Measurements from ENCODE around the gene TCP11.

Gene TCP11

DNA sequence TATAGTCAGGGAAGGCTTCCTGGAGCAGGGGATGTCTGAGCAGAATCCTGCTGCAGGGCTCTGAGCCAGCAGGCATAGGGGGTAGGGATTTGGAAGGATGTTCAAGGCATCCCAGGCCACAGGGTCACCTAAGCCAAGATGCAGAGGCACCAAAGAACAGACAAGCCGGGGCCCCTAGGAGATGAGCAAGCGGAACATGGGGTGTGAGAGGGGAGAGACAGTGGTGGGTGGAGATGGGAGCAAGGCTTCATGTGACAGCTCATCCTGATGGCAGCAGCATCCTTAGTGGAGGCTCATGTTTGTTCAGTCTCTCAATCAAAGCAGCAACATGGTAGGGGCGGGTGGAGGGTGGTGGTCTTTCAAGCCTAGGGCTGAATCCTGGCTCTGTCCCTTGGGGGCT is 29.8 kb upstream of the TCP11 start:
- DNase-seq = no peak

DNA sequence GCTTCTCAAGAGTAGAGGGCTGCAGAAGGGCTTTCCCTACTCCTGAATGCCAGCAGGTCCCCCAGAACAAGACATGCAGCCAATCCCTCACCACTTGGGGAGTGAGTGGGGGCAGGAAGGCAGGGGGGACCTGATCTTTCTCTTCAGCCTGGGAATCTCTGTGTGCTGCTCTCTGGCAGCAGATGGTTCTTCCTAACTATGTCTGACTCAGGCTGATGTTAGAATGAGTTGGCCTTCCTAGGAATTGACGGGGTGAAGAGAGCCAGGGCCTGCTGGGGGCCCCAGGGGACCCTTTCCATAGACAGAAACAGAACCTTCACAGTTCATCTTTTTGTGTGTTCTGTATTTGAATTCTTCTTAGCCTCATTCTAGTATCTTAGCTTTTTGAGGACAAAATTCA is 29.0 kb upstream of the TCP11 start:
- no peak for DNase-seq

DNA sequence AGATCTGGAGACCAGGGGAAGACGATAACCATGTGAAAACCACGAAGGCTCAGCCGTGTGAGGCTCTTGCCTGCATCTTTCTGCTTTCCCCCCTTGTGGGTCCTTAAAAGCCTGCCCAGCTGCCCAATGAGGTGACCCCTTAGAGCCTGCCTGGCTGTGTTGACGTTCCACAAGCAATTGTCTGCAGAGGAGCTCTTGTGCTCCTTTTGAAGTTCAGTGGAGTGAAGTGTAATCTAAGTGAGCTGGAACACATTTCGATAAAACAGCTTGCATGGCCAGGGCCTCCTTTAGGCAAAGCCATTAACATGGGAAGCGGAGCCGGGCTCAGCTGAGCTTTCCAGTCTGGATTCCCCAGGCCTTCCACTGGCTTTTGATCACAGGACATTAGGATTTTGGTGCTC is 27.3 kb upstream of the TCP11 start:
- DNase-seq = no peak

DNA sequence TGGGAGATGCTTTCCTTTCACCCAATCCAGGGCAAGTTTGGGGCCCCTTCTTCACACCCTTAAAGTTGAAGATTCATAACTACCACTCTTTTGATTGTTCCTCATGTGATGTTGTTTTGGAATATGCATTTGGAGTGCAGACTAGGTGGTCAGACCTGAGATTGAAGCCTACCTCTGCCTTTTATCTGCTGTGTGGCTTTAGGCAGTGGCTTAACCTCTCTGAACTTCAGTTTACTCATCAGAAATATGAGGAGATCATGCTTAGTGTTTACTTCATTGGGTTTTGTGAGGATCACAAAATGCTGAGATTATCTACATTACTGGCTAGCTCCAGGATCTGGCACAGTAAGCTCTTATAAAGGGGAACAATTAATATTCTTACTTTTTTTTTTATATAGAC is 26.4 kb upstream of the TCP11 start:
- DNase-seq = no peak

DNA sequence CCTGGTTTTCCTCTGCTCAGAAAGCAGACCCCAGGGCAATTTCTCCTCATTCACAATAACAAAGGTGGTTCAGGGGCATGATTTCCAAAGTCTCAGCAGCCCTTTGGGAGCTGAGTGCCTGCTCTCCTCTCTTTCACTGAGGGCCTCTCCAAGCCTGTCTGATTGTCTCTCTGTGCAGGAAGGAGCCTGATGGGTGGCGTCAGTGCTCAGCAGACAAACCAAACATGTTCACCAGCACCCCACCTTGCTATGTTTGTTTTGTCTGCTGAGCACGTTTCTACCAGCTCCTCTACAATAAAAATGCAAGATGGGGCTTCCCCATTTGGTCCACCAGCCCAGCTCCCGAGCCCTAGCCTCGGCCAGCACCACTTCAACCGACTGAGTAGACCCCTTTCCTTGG is 25.4 kb upstream of the TCP11 start:
- DNase-seq = no peak

DNA sequence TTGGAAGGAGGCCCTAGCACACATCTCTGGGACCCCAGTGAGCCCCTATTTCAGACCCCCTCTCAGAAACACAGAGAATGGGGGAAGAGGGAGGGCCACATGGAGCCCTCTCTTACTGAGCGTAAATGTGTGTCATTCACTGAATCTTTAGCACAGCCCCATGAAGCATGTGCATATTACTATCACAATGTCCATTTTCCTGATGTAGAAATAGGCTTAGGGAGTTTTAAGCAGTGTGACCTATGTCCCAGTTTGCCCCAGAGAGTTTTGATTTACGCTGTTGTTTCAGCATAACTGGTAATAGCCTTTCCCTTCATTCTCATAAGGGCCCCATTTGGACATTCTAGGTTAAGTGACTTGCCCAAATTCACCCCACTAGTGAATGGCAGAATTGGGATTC is 25.0 kb upstream of the TCP11 start:
- no peak for DNase-seq

DNA sequence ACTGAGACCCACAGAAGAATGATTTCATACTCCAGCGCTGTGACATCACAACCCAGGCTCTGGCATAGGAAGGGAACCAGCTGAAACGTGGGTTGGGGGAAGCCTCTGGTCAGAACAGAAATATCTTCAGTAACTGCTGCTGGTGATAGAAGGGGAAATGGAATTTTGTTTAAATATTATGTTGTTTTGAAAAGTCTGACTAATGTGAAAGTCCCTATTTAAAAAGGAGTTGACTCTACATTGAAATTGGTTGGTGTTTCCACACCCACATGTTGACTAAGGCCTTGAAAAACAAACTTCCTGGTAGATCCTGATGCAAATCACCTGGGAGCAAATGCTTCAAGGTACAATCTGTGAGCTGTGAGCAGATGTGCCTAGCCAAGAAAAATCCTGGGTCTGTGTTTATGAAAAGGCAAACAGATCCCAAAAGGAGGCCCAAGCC is 24.5 kb upstream of the TCP11 start:
- DNase-seq = no peak

DNA sequence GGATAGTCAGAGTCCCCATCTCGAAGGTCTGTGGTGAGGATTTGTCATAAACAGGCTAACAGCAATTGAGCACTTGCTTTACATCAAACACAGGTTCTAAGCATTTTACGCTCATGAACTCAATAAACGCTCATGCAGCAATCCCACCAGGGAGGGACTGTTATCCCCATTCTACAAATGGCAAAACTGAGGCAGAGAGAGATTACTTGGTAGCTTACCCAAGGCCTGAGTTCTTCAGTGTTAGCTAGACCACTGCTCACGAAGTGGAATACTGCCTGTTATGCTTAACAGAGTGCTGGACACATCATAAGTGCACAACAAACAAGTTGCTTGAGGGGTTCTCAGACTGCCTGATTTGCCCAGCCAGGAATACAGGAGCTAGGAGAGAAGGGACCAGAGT is 23.7 kb upstream of the TCP11 start:
- DNase-seq = no peak

DNA sequence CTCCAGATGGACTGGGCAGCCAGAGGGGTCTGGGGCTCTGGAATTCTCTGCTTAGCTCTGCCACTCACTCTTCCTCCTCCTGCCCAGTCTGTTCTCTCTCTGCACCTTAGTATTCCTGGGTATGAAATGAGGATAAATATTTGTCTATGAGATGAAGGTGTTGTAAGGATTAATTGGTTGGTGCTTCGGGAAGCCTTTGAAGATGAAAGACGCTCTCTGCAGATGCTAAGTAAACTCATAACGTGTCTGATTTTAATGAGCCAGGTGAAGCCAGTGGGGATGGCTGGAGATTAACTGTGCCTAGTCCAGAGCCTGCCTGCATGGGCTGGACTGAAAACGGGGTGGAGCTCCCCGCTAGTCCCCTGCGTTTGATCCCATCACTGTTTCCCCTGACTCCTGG is 23.1 kb upstream of the TCP11 start:
- DNase-seq = no peak

DNA sequence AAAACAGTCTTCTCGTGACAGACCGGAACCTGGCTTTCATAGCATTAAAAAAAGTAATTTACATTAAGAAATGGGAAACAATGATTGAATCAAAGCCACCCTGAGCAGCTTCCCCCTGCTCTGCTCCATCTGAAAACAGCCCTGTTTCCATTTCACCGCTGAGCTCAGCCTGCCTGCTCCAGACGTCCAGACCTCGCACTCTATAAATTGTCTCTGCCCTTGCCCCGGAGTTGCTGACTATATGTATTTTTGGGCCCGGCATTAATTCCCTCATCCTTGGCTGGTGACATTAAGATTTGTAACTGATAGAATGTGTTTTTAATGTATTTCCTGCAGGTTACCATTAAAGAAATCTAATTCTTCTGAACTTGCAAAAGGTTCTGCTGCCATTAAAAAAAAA is 22.7 kb upstream of the TCP11 start:
- no peak for DNase-seq

DNA sequence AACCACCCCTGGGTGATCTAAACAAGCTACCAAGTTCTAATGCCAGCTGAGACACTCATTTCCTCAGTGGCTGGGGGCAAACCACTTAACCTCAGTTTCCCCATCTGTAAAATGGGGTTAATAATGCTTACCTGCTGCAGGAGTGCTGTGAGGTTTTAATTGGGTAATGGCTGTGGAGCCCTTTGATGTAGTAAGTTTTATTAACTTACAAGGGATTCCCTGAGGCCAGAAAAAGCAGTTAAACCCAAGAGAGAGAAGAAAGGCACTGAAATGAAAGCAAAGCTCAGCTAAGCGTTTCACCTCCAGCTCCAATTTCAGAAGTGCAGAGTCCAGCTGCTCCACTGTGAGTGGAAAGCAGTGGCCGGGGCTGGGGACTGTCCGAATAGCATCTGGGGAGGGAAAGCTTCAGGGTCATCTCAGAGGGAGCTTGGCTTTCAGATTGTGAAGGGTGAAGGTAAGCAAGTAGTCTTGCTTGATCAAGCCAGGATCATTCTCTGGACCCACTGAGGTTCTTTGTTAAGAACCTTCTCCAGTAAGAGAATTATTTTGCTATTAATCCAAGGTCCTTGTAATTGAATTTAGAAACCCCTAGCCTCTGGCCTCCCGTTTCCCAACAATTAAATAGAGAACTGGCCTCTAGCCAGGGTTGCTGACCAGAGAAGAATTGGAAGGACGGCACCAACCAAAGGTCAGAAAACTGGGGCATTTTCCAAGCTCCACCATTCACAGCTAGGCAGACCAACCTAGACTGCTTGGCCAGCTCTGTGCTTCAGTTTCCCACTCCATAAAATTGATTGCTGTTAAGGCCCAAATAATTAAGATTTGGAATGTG is 20.9 kb upstream of the TCP11 start:
- no peak for DNase-seq

DNA sequence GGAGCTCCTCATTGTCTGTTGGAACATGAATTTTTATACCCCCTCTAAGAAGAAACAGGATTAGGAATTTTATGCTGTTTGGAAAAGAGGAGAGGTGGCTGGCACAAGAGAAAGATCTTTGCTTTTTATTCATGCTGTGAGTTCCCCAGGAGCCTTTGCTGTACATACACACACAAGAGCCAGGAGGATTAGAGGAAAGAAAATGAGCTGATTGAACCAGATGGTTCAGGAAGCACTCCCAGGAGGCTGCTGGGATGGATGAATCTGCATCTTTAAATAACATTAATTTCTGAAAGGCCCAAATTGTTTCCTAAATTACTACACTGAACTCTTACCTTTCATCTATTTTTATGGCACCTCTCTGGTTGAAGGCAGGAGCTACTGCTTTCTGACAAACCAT is 20.1 kb upstream of the TCP11 start:
- no peak for DNase-seq

DNA sequence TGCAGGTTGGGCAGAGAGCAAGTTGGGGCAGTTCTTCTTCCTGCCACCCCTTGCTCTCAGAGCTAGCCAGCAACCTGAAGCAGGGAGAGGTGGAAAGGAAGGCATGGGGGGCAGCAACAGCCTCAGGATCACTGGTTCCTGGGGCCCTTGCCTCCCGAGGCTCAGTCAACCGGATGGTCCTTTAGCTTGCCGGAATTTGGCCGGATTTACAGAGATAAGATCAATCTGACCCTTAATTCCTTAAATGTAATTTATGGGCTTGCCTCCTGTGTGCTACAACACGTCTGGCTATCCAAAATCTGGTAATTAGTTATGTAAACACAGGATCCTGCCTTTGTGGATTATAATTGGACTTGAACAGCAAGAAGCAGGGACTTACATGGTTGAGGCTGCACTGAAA is 19.5 kb upstream of the TCP11 start:
- DNase-seq = peak; percentile 23

DNA sequence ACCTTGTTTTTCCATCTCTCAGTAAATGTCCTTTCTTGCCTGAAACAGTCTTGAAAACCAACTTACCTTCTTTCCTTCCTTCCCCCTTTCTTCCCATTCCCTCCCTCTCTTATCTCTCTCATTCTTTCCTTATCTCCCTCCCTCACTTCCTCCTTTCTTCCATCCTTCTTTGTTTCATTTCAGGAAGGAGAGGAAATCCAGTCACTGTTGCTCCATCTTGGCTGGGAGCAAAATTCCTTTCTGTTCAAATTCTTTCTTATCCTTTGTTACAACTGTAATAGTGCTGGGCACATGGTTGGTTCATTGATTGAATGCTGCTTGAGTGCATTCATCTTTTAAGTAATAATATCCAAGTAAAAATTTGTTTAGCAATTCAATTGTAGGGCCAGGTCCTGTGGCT is 17.4 kb upstream of the TCP11 start:
- DNase-seq = no peak

DNA sequence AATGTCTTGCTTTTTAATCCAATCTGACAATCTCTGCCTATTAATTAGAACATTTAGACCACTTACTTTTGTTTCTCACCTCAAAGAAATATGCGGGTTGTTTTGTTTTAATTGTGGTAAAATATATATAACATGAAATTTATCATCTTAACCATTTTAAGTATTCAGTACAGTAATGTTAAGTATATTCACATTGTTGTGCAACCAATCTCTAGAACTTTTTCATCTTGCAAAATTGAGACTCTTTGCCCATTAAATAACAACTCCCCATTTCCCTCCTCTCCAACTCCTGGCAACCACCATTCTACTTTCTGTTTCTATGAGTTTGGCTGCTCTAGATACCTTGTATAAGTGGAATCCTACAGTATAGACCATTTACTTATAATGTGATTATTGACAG is 13.8 kb upstream of the TCP11 start:
- DNase-seq = no peak

DNA sequence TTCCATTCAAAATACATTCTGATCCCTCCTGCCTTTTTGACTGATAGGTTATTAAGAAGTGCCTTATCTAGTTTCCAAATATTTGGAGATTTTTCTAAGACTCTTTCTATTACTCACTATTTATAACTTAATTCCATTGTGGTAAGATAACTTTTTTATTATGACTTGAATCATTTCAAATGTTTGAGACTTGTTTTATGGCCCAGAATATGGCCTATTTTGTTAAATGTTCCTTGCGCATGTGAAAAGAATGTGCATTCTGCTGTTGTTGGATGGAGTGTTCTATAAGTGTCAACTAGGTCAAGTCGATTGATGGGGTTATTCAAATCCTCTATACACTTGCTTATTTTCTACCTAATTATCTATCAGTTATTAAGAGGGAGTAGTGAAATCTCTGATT is 13.1 kb upstream of the TCP11 start:
- DNase-seq = no peak

DNA sequence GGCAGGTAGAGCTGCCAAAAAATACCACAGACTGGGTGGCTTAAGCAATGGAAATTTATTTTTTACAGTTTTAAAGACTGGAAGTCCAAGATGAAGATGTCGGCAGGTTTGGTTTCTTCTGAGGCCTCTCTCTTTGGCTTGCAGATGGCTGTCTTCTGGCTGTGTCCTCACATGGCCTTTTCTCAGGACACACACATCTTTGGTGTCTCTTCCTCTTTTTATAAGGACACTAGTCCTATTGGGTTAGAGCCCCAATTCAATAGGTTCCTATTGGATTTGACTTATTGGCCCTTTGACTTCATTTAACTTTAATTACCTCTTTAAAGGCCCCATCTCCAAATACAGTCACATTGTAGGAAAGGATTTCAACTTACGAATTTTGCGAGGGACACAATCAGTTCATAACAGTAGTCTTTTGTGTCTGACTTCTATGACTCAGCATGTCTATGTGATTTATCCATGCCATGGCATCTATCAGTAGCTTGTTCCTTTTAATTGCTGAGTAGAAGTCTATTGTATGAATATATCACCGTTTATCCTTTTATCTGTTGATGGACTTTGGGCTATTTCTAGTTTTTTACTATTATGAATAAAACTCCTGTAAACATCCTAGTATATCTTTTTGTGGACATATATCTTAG is 11.0 kb upstream of the TCP11 start:
- no peak for DNase-seq

DNA sequence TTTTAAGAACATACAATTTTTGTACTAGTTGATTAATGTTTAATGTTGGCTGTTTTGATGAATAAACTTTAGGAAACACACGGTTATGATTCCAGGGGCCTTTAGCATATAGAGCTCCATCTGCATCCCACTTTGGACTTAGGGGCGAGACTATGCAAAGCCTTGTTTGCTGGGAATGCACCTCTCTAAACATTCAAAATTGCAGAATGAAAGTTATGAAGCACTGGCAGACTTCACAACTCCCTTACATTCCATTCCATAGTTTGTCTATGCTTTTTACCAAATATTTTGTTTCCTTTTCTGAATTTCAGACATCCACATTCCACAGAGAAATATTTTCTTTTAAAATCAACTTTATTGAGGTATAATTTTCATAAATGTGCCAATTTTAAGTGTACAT is 10.3 kb upstream of the TCP11 start:
- DNase-seq = no peak

DNA sequence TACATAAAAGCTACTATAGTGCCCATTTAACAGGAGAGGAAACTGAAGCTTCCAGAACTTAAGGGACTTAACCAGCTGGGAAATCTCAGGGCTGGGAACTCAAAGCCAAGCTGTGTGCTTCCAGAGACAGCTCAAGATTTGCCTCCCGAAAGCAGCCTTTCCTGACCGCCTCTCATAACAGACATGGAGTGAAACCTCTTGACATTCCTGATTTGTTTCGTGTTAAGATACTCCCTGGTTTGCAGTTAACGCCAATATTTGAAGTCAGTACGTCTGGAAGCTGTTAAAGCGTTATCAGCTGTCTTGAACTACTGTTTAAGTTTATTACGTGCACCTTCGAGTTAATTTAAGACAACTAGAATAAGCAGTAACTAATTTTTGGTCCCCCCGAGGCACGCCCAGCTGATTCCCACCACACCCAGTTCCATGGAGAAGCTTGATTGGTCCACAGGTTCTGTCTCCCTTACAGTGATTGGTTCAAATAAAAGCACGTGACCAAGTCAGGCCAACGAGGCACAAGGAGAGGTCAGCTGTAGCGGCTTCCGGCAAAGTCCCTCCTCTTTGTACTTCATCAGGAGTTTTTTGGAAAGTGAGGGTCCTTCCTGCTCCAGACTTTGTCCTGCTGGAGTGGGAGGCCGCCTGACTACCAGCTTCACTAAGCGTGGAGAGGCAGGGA is 8.9 kb upstream of the TCP11 start:
- no peak for DNase-seq

DNA sequence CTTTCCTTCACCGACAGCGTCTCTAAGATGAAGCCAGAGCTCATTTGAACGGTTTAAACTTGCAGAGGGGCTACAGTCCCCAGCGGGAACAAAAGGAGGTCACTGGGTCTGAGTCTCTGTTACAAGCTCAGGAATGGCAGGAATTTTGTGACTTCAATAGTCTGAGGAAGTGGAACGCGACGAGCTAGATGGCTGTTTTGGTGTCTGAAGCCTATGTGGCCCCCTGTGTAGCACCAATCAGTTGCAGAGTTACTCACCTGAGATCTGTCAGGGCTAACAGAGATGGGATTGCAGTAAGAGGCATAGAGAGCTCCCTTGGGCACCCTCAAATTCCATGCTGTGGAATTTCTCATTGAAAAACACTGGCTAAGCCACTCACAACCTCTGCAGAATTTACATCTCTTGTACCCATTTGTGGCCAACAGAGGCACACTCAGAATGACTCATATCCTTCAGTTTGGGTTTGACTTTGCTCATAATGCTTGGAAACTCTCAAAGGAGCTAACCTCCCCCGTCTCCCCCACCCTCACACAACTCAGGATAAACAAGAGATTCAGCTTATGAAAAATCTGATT is 7.1 kb upstream of the TCP11 start:
- no peak for DNase-seq

DNA sequence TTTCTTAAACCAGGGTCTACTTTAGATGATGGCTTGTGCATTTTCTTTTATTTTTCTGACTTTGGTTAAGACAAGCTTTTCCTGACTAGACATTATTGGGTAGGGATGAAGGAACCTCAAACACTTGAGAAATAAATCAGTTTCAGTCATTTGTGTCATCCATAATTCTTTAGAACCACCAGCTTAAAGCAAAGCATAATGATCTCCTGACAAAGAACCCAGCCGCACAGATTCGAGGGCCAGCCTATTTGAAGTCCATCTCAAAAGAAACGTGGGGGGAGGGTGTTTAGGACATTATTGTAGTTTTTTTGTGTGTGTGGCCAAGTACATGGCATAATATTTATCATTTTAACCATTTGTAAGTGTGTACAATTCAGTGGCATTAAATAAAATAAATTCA is 6.3 kb upstream of the TCP11 start:
- DNase-seq = no peak

DNA sequence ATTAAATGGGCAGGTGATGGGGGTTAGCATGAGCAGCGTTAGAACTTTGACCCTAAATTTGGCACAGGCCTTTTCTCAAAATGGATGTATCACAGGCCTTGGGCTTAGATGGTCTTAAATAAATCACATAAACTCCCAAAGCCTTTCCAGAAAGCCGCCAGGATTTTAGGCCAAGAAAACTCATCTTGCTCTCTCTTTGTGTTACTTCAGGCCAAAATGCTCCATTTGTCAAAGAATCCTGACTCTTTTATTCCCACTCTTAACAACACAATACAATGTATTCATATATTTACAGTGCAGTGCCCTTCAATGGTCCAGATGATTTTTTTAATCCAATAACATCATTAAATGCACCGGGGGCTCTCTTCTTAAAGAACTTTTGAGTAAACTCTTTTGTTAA is 5.9 kb upstream of the TCP11 start:
- no peak for DNase-seq

DNA sequence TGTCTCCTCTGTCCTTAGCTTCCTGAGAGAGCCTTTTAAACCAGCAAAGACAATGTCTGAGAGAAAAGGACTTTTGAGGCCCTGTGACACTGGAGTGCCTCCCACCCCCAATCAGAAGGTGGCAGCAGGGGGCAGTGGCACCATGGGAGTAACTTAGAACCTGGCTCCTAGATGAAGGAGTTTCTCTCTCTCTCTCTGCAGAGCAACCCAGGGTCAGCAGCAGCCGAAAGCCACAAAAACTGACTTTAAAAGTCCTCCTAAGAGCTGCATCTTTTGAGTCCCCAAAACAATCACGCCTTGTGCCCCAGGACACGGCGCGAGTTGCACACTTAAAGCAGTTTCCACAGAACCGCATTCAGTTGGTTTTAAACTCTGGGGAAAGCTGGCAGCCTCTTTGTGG is 5.3 kb upstream of the TCP11 start:
- DNase-seq = peak; percentile 38

DNA sequence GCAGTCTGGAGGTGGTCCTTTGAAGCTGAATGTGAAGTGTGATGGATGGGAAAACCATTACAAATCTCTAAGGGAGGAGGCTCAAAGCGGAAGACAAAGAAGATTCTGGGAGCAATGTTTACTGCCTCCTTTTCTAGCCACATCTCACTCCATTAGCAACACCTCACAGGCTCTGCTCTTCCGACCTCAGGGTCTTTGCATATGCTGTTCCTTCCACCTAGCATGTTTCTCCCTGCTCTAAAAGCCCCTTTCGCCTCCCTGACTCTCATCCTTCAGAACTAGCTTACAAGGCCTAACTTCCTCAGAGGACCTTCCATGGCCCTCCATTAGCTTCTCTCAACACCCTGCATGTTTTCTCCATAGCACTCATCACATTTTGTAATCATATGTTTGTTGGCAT is 4.6 kb upstream of the TCP11 start:
- no peak for DNase-seq

Measured in COR-L47 (cell line).